ENCODE results near the gene SFMBT1.

SFMBT1 gene

GRCh38 chr3:52880047-52880446 lies 165.8 kb downstream of the SFMBT1 start:
- DNase-seq = no peak

- no peak for DNase-seq
These were observed 166.3 kb downstream of the SFMBT1 start for GRCh38 chr3:52879581-52879980.

GRCh38 chr3:52879090-52879489 lies 166.8 kb downstream of the SFMBT1 start:
- no peak for DNase-seq

- DNase-seq = no peak
These were observed 168.8 kb downstream of the SFMBT1 start for GRCh38 chr3:52877085-52877484.

- no peak for DNase-seq
These were observed 170.8 kb downstream of the SFMBT1 start for GRCh38 chr3:52874864-52875587.

GRCh38 chr3:52874160-52874701 lies 171.6 kb downstream of the SFMBT1 start:
- no peak for DNase-seq

GRCh38 chr3:52873433-52874159 lies 172.3 kb downstream of the SFMBT1 start:
- DNase-seq = no peak

GRCh38 chr3:52872245-52872644 lies 173.6 kb downstream of the SFMBT1 start:
- no peak for DNase-seq

GRCh38 chr3:52871761-52872160 lies 174.1 kb downstream of the SFMBT1 start:
- DNase-seq = no peak

GRCh38 chr3:52870471-52870870 lies 175.4 kb downstream of the SFMBT1 start:
- no peak for DNase-seq

- no peak for DNase-seq
These were observed 179.4 kb downstream of the SFMBT1 start for GRCh38 chr3:52866427-52866826.

- DNase-seq = no peak
These were observed 179.9 kb downstream of the SFMBT1 start for GRCh38 chr3:52865994-52866393.

GRCh38 chr3:52860424-52860768 lies 185.5 kb downstream of the SFMBT1 start:
- no peak for DNase-seq

GRCh38 chr3:52859686-52860423 lies 186.0 kb downstream of the SFMBT1 start:
- DNase-seq = no peak

- DNase-seq = no peak
These were observed 188.0 kb downstream of the SFMBT1 start for GRCh38 chr3:52857864-52858263.

GRCh38 chr3:52857133-52857532 lies 188.7 kb downstream of the SFMBT1 start:
- no peak for DNase-seq

GRCh38 chr3:52856666-52857065 lies 189.2 kb downstream of the SFMBT1 start:
- no peak for DNase-seq

GRCh38 chr3:52854013-52854412 lies 191.9 kb downstream of the SFMBT1 start:
- DNase-seq = no peak
